ENCODE data around the gene P3H2. TPM values are rescaled to one million over a fixed set of nuclear protein-coding genes. Genes with fewer than 3 reads are reported as not detected.

Gene P3H2
- total RNA-seq, 1 donor from 2014 or later, result 21.9 TPM

- Mint-ChIP-seq H3K27ac (ENCODE audit: unreplicated experiment) (peak overlapping the region; percentile 83), H3K4me1 (ENCODE audit: low read depth) (peaks cover 73% of the 10 kb centered on the region)
These were observed 1.0 kb downstream of the P3H2 start for GRCh38 chr3:190119461-190120268.

GRCh38 chr3:190118438-190118837, 2.3 kb downstream of the P3H2 start:
- no peaks in the 10 kb centered on the region for H3K27me3 Mint-ChIP-seq (ENCODE audit: low read depth)
- H3K4me1 Mint-ChIP-seq (ENCODE audit: low read depth), result peaks cover 66% of the 10 kb centered on the region
- H3K9me3 Mint-ChIP-seq (ENCODE audit: low read depth), result peaks cover 1% of the 10 kb centered on the region
- no peak for DNase-seq (ENCODE audit: low spot score)
- peaks cover 2% of the 10 kb centered on the region for H3K36me3 Mint-ChIP-seq (ENCODE audit: low read depth)
- H3K27ac Mint-ChIP-seq (ENCODE audit: unreplicated experiment), result peak overlapping the region; percentile 58
- no peak for TF ChIP-seq CTCF (IDR thresholded peaks at IDR 0.05)
- peak overlapping the region; percentile 50 for H3K4me3 Mint-ChIP-seq (ENCODE audit: unreplicated experiment)

More at GRCh38 chr3:190119461-190120268, 1.0 kb downstream of the P3H2 start:
- no peak for DNase-seq (ENCODE audit: low spot score)
- H3K27me3 Mint-ChIP-seq (ENCODE audit: low read depth), result no peaks in the 10 kb centered on the region
- H3K4me3 Mint-ChIP-seq (ENCODE audit: unreplicated experiment), result peak overlapping the region; percentile 78
- H3K36me3 Mint-ChIP-seq (ENCODE audit: low read depth), result no peaks in the 10 kb centered on the region
- H3K9me3 Mint-ChIP-seq (ENCODE audit: low read depth), result no peaks in the 10 kb centered on the region
- TF ChIP-seq CTCF (IDR thresholded peaks at IDR 0.05), result no peak

- peaks cover 2% of the 10 kb centered on the region for H3K36me3 Mint-ChIP-seq (ENCODE audit: low read depth)
- DNase-seq (ENCODE audit: low spot score), result no peak
- peaks cover 2% of the 10 kb centered on the region for H3K9me3 Mint-ChIP-seq (ENCODE audit: low read depth)
- no peaks in the 10 kb centered on the region for H3K27me3 Mint-ChIP-seq (ENCODE audit: low read depth)
- no peak for TF ChIP-seq CTCF (IDR thresholded peaks at IDR 0.05)
- peaks cover 69% of the 10 kb centered on the region for H3K4me1 Mint-ChIP-seq (ENCODE audit: low read depth)
- peak overlapping the region; percentile 58 for H3K27ac Mint-ChIP-seq (ENCODE audit: unreplicated experiment)
- H3K4me3 Mint-ChIP-seq (ENCODE audit: unreplicated experiment), result peak overlapping the region; percentile 50
These were observed 2.7 kb downstream of the P3H2 start for GRCh38 chr3:190117981-190118380.

- Mint-ChIP-seq H3K9me3 (ENCODE audit: low read depth) (peaks cover 2% of the 10 kb centered on the region), H3K4me3 (ENCODE audit: unreplicated experiment) (no peak overlapping the region), H3K27me3 (ENCODE audit: low read depth) (no peaks in the 10 kb centered on the region), H3K36me3 (ENCODE audit: low read depth) (peaks cover 3% of the 10 kb centered on the region), H3K4me1 (ENCODE audit: low read depth) (peaks cover 73% of the 10 kb centered on the region), H3K27ac (ENCODE audit: unreplicated experiment) (peak overlapping the region; percentile 9)
- no peak for TF ChIP-seq CTCF (IDR thresholded peaks at IDR 0.05)
- no peak for DNase-seq (ENCODE audit: low spot score)
These were observed 4.1 kb downstream of the P3H2 start for GRCh38 chr3:190116551-190117067.

GRCh38 chr3:190110826-190111225, 9.9 kb downstream of the P3H2 start:
- TF ChIP-seq CTCF (IDR thresholded peaks at IDR 0.05), result no peak
- no peaks in the 10 kb centered on the region for H3K27me3 Mint-ChIP-seq (ENCODE audit: low read depth)
- no peak overlapping the region for H3K4me3 Mint-ChIP-seq (ENCODE audit: unreplicated experiment)
- peaks cover 3% of the 10 kb centered on the region for H3K36me3 Mint-ChIP-seq (ENCODE audit: low read depth)
- no peak overlapping the region for H3K27ac Mint-ChIP-seq (ENCODE audit: unreplicated experiment)
- peaks cover 2% of the 10 kb centered on the region for H3K9me3 Mint-ChIP-seq (ENCODE audit: low read depth)
- DNase-seq (ENCODE audit: low spot score), result no peak
- H3K4me1 Mint-ChIP-seq (ENCODE audit: low read depth), result peaks cover 51% of the 10 kb centered on the region

Measured in chondrocyte (in vitro differentiated cells).